Measurements from ENCODE around the gene PPP2R2D.

Gene PPP2R2D

DNA sequence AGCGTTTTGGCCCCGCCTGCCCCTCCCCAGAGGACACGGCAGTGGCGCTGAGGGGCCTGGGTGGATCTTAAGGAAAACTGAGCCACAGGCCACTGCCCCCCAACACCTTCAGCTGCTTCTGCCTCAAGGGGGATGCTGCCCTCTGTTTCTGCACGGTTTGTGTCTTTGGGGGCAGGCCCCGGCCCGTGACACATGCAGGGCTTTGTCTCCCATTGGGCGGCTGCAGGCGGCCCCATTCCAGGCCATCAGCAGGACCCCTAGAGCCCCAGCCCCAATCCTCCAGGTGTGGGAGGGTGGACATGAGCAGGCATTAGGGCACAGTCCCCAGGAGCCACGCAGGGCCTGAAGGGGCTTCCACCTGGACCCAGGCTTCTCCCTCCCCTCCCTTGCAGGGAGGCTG is 25.3 kb upstream of the PPP2R2D start:
- TF ChIP-seq, protein P1, sequence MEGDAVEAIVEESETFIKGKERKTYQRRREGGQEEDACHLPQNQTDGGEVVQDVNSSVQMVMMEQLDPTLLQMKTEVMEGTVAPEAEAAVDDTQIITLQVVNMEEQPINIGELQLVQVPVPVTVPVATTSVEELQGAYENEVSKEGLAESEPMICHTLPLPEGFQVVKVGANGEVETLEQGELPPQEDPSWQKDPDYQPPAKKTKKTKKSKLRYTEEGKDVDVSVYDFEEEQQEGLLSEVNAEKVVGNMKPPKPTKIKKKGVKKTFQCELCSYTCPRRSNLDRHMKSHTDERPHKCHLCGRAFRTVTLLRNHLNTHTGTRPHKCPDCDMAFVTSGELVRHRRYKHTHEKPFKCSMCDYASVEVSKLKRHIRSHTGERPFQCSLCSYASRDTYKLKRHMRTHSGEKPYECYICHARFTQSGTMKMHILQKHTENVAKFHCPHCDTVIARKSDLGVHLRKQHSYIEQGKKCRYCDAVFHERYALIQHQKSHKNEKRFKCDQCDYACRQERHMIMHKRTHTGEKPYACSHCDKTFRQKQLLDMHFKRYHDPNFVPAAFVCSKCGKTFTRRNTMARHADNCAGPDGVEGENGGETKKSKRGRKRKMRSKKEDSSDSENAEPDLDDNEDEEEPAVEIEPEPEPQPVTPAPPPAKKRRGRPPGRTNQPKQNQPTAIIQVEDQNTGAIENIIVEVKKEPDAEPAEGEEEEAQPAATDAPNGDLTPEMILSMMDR (IDR thresholded peaks at IDR 0.05): no peak
- H3K4me3 ChIP-seq: no peak overlapping the region
- no peak overlapping the region for H3K27ac ChIP-seq
- DNase-seq (ENCODE audit: low spot score): no peak

DNA sequence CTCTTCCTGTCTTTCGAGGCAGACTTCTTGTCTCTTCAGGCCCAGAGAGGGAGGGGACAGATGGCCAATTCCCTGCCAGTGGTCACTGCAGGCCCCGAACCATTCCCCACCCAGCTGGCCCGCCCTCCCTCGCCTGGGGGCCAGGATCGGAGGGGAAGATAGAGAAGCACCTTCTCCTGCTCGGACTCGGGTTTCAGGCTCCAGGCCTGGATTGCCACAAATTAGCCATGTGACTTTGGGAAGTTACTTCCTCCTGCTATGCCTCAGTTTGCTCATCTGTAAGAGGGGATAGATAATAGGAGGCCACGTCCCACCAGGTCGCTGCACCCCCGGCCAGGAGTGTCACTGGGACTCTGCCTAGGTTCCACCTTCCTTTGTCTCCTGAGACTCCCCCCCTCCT is 24.8 kb upstream of the PPP2R2D start:
- H3K4me3 ChIP-seq: no peak overlapping the region
- H3K27ac ChIP-seq: no peak overlapping the region
- TF ChIP-seq, protein P1 (IDR thresholded peaks at IDR 0.05): no peak
- DNase-seq (ENCODE audit: low spot score): no peak

DNA sequence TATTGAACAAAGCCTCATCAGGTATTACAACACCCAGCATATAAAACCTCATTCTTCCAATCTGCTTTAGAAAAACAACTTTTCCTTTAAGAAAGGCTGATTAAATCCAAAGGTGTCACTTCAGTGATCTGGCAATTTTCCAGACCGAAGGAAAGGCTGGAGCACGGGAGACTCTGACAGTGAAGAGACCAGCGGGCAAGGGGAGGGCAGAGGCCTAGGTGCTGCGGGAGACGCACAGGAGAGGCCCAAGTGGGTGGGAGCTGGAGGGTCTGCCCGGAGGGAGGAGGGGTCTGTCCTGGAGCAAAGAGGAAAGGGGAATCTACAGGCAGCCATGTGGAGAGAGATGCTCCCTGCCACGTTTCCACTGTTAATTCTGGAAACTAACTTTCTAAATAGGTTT is 24.3 kb upstream of the PPP2R2D start:
- no peak overlapping the region for H3K4me3 ChIP-seq
- TF ChIP-seq, protein P1 (IDR thresholded peaks at IDR 0.05): no peak
- DNase-seq (ENCODE audit: low spot score): no peak
- no peak overlapping the region for H3K27ac ChIP-seq

DNA sequence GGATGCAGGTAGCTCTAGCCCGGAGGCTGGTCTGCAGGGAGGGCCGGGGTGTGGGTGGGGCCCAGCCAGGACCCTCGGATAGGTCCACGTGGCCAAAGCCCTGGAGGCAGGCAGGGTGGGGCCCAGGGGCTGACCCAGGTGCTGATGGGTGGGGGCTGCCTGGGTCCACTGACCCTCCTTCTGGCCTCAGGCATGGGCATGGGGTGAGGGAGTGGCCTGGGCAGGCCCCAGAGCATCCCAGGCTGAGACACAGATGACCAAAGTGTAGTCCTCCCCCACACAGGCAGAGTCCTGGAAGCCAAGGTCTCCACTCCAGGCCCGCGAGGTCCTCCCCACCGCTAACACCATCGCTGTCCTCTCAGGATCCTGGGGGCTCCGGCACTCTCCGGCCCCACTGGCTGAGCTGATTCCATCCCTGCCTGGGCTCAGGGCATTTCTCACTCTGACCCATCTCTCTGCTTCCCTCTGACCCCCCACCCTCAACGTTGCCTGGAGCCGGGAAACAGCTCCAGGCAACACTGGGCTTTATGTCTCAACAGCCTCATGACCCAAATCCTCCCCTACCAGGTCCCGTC is 20.7 kb upstream of the PPP2R2D start:
- no peak overlapping the region for H3K27ac ChIP-seq
- TF ChIP-seq, protein P1 (IDR thresholded peaks at IDR 0.05): no peak
- no peak overlapping the region for H3K4me3 ChIP-seq
- no peak for DNase-seq (ENCODE audit: low spot score)

DNA sequence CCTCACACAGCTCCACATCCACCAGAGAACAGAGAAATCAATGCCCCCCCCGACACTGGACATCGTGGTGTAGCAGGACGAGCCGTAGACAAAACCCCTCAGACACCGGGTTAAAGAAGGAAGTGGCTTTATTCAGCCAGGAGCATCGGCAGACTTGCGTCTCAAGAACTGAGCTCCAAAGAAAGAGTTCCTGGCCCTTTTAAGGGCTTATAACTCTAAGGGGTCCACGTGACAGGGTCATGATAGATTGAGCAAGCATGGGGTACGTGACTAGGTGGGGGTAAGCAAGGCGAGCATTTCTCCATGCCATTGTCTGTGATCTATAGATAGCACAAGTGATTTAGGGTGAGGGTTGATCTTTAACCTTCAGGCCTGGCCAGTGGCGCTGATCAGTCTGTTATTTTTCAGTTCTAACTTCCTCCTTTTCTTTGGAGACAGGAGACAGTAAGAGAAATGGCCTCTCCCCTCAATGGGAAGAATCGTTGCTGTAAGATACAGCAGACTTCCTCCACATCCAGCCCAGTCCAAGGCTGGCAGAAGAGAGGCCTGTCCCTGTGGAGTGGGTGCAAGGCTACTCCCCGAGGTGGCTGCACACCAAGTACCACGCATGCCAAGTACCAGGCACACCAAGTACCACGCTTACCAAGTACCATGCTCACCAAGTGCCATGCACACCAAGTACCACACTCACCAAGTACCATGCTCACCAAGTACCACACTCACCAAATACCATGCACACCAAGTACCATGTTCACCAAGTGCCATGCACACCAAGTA is 19.5 kb upstream of the PPP2R2D start:
- no peak overlapping the region for H3K4me3 ChIP-seq
- DNase-seq (ENCODE audit: low spot score): no peak
- no peak overlapping the region for H3K27ac ChIP-seq
- TF ChIP-seq, protein P1 (IDR thresholded peaks at IDR 0.05): no peak

DNA sequence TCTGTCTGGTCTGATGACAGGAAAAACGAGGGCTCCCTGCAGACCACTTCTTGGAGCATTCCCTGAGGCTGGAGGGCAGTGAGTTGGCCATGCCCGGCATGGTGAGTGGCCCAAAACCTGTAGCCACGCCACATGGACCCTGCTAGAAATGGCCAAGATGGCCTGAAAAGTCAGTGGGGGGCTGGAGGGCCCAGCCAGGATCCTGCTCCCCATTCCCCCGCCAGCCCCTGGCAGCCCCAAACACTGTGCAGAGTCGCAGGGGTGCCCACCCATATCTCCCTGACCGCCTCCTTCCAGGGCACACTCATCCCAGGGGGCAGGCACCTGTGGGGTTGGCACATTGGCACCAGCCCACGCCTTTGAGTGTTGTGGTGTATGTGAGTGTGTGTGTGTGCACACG is 18.7 kb upstream of the PPP2R2D start:
- no peak overlapping the region for H3K27ac ChIP-seq
- TF ChIP-seq, protein P1 (IDR thresholded peaks at IDR 0.05): no peak
- no peak overlapping the region for H3K4me3 ChIP-seq
- DNase-seq (ENCODE audit: low spot score): no peak
